ENCODE results near the gene THSD4.
"Not testable (repeated sequence)": the region's sequence is repeated elsewhere in the genome, so short reads cannot be mapped to it uniquely, and the experiment has no call there.

Gene THSD4

DNA sequence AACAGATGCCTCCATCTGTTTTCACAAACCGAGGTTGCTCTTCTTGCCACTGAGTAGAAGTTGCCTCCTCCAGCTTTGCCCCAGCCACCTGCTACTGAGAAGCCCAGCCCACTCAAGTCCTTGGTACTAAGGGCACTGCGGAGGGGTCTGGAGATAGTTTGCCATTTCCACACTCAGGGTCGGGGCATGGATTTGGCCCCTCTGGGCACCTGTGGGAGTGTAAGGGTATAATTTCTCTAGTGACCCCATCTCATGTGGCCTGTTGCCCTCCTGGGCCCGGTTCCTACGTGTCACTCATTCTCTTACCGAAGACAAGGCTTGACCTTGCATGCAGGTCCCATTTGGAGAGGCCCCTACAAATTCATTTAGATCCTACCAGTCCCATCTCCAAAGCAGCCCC is 79.0 kb downstream of the THSD4 start:
- DNase-seq, result no peak

DNA sequence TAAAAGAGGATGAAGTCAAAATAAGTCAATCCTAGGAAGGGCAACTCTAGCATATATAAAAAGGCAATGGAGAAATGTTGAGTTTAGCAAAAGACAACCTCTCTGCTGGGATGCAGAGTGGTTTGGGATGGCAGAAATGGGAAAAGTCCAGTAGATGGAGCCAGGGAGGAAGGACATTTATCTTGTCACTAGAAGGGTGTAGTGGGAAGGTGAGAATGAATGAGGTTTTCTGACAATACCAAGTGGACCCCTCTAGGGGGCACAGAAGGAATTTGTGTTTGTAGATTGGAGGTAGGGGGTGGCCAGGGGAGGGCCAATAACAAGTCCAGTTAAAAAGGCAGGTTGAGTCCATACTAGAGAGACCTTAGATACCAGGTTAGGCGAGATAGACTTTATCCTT is 80.0 kb downstream of the THSD4 start:
- DNase-seq, result no peak

DNA sequence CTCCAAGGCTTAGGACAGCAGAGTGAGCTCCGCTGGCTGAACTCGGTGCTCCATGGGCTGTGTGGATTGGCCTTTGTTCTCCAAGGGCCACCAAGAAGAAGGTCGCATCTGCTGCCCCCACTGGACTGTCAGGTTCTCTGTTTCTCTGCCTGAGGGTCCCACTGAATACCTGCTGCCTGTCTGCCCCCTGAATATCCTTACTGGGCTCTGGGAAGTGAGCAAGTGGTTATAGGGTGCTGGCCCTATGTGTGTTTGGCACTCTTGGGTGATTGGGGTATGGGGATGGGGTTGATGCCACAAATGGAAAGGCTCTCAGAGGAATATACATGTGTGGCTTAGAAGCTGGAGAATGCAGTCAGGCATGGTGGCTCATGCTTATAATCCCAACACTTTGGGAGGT is 82.3 kb downstream of the THSD4 start:
- DNase-seq, result no peak

DNA sequence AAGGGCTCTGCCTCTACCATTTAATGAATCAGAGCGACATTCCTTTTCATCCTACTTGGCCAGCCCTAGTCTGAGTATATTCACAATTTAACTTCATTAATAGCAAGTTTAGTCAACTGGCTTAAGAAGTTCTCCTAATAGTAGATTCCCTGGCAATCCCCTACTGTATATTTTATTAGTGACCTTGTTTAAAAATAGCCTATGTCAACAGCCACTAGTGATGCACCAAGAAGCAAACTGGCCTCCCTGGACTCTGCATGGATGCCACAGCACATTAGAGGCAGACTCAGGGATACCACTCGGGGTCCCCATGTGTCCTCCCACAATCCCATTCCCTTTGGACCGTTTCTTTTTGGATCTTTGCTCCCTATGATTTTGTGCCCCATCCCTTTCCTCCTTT is 83.6 kb downstream of the THSD4 start:
- no peak for DNase-seq

DNA sequence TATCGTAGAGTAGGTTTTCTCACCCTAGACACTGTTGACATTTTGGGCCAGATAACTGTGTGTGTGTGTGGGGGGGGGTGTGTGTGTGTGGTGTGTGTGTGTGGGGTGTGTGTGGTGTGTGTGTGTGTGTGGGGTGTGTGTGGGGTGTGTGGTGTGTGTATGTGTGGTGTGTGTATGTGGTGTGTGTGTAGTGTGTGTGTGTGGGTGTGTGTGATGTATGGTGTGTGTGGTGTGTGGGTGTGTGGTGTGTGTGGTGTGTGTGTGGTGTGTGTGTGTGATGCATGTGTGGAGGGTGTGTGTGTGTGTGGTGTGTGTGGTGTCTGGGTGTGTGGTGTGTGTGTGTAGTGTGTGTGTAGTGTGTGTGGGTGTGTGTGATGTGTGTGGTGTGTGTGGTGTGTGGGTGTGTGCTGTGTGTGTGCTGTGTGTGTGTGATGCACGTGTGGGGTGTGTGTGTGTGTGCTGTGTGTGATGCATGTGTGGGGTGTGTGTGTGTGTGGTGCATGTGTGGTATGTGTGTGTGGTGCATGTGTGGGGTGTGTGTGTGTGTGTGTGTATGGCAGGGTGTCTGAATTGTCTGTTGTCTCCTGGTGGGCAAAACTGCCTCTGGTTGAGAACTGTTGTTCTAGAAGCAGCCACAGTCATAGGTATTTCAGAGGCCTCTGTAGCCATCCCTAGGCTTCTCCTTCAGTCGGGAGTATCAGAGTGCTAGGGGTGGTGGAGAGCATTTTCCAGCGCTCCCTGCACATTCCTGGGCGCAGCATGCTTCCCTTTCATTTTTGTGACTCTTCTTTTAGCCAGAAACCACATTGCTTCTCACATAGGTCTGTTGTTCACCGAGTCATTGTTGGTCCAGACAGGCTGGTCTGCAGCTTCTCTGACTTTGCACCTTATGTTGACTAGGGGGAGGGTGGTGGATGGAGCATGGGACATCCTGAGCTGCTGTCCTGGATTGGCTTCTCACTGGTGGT is 84.4 kb downstream of the THSD4 start:
- no peak for DNase-seq

DNA sequence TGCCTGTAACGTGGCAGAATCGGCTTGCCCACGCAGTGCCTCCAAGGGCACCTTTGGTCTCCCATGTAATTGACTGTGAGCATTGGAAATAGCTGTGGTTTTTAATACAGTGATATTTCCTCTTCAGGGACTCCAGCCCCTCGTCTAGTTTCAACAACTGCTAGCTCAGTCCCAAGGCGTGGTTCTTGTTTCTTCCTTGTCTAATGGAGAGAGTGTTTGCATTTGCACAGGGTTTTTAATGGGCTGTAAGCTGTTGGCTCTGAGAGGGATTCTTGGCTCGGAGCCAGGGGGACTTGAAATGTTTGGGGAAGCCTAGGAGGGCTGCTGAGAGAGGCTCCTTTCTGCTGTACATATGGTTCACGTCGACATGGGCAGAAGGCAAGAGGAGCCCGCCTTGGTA is 86.2 kb downstream of the THSD4 start:
- DNase-seq, result no peak

DNA sequence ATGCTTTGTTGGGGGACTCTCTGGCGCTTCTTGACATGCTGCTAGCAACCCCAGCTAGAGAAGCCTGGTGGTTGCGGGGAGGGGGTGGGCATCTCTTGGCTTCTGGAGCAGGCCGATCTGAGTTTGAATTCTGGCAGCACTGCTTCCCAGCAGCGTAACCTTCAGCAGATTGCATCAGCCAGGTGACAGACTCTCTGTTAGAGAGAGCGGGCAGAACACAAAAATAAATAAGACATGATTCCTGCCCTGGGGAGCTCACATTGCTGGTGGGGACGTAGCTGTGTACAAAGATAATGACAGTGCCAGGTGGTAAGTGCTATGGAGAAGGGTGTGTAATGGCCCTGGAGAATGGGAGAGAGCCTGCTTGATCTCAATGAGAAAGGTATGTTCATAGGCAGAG is 87.4 kb downstream of the THSD4 start:
- no peak for DNase-seq

DNA sequence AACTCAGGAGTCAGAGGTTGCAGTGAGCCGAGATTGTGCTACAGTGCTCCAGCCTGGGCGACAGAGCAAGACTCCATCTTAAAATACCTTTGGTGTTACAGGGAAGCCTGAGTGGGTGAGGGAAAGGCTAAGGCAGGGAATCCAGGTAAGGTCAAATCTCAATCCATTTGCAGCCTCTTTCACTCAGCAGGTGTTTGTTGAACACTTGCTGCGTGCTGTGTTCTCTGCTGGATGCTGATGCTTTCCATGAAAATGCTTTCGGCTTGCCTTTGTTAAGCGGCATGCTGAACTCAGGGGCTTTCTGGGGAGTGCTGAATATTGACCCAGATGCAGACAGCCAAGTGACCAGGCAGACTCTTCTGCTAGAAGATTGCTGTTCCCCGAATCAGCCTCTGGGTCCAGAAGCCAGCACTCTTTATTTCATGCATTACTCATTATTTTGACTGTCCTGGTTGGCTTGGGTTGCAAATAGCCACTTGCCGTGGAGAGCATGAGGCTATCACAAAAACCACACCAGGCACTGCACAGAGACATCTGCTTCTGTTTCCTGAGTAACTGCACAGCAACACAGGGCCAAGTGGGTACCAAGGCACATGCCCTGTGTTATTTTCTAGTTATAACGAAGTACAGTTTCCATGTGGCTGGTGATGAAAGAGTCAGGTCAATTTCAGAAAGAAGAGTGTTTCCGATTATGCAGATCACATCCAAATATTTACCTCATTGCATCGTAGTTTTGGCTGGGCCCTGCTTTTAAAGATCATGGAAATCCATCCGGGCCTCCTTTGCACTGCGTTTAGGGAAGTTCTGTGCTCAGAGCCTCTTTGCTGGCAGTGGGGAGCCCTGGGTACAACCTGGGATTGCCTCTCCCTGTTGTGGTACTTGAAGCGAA is 88.6 kb downstream of the THSD4 start:
- no peak for DNase-seq

DNA sequence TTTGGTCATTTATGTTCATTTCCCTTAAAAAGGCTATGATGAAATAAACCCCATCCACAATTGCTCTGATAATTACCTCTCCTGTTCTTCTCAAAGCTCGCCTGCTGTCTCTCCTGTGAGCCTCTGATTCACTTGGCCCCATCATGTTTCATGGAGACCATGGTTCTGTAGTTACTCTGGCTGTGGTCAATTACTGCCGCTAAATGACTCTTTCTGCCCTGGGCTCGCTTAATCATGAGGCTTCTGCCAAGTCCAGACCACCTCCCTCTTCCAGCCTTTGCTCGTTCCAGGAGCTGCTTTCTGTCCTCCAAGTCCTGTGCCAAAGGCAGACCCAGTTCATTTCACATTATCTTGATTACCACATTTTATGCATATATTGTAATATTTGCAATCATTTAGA is 91.9 kb downstream of the THSD4 start:
- no peak for DNase-seq

DNA sequence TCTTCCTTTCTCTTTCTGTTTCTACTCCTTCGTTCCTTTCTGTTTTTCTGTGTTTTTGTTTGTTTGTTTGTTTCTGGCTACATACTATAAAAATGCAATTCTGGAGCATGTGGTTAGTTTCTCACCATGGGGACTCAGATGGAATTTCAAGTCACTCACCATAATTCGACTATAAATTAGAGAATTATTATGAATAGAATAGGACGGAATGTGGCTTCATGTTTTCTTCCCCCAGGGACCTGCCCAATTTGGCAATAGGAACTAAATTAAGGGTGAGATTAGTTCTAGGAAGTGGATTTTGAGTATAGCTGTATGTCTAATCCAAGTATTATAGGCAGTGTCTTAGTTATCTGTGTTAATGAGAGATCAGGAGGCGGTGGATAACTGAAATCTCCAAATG is 96.9 kb downstream of the THSD4 start:
- no peak for DNase-seq

DNA sequence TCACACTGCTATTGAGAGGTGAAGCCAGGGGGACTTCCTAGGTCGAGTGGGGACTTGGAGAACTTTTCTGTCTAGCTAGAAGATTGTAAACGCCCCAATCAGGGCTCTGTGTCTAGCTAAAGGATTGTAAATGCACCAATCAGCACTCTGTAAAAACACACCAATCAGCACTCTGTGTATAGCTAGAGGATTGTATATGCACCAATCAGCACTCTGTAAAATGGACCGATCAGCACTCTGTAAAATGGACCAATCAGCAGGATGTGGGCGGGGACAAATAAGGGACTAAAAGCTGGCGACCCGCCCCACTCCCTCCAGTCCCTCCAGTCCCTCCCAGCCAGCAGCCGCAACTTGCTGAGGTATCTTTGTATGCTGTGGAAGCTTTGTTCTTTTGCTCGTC is 98.7 kb downstream of the THSD4 start:
- not testable (repeated sequence) for DNase-seq

DNA sequence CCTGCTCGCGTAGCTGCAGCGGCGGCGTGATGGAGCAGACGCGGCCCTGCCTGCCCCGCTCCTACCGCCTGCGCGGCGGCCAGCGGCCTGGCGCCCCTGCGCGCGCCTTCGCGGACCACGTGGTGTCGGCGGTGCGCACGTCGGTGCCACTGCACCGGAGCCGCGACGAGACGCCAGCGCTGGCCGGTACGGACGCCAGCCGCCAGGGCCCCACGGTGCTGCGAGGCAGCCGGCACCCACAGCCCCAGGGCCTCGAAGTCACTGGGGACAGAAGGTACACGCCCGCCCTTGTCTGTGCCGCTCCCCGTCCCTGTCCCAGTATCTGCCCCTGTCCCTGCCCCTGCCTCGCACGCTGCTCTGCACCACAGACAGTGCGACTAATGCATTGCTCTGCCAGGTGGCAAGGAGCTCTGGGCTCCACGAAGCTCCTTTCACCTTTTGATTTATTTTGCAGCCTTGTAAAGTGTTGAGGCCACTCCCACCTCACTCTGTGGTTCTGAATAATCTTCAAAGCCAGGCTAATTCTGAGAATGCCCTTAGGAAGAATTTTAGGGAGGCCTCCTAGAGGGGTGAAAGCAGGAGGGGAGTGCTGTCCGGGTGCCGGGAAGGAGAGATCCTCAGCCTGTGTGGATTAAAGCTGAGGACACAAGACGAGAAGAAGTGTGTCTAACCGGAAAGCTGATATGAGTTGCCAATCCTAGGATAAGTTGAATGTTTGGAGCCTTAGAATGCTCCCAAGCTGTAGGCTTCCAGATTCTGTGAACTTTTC is 100.0 kb downstream of the THSD4 start:
- DNase-seq, result no peak

DNA sequence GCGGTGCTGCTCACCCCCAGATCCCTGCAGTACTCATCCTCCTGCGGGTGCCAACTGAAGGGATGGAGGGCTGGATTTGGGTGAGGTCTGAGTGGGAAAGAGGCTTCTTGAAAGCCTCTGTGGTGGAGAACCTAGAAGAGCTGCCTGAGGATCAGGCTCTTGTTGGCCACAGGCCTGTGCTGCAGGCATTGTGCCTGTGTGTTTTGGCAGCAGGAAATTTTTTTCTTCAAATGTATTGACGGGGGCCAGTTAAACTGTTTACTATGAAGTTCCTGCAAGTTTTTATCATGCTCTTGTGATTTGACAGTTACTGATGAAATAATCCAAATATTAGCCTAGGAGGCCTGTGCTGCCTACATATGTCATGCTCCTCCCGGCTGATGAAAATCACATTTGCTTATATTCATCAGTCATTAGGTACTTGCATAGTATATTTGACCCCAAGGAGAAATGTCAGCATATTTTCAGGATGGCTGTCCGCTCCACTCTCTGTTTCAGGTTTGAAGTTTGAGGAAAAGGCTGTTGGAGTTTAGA is 103.1 kb downstream of the THSD4 start:
- no peak for DNase-seq

DNA sequence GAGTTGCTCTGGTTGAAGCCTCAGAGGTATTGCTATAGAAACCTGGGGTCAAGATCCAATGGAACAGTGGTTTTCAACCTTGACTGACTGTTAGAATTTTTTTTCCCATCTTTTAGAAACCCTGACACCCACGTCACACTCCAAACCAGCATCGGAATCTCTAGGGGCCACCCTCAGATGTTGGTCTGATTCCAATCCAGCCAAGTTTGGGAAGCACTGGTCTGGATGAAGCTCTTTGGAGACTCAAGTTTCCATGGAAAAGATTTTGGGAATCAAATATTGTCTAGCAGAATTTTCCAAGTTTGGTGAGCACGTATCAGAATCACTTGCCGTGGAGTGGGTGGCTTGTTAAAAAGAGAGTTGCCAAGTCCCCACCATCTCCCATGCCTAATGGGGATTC is 103.8 kb downstream of the THSD4 start:
- DNase-seq, result no peak

DNA sequence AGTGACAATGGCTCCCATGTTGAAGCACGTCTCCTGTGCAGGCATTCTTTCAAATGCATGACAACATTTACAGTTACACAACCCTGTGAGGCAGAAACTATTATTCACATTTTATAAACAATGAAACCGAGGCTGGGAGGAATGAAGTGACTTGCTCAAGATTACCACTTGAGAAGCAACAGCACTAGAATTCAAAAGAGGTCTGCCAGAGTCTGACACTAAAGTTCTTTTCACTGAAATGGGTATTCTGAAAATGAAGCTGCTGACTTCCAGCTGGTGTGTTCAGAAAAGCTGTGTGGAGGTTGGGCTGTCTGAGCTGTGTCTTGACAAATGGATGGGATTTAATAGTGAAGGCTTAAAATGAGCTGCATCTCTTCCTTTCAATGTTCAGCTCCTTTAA is 104.4 kb downstream of the THSD4 start:
- no peak for DNase-seq

DNA sequence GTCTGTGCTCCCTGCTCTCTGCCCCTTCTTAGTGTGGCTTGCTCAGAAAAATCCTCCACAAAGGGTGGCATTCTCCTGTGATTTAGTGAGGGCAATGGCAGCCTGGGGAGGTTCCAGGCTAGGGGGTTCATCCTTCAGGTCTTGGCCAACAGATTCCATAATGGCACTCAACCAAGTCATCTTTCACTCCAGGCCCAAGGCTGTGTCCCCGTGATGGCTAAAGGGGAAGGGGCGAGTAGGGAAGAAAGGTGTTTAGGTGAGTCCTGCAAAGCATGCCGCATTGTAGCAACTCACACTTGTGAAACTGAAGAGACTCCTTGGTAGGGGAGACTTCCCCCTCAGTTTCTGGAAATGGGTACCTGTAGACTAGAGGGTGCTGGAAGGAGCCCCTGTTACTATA is 105.6 kb downstream of the THSD4 start:
- no peak for DNase-seq

DNA sequence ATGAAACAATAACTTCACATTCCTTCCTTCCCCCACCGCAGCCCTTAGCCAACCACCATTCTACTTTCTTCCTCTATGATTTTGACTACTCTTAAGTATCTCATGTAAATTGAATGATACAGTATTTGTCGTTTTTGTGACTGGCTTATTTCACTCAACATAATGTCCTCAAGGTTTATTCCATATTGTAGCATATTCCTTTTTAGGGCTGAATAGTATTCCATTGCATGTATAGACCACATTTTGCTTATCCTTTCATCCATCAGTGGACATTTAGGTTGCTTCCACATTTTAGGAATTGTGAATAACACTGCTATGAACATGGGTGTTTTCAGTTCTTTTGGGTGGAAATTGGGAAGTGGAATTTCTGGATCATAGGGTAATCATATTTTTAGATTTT is 106.1 kb downstream of the THSD4 start:
- no peak for DNase-seq

DNA sequence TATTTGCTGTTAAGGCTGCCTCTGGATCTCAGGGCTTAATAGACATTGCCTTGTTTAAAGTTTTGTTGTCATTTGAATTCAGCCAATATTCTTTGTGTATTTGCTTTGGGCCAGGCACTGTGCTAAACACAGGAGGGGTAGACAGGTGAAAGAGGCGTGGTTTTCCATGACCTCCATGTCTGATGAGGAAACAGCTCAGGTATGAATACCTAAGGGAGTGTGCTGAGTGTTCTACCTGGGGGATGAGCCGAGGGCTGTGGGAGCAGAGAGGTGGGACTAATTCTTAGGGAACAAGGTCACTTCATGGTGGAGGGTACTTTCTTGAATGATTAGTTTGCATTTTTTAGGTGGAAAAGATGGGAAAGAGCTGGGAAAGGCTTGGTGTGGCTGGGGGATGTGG is 108.2 kb downstream of the THSD4 start:
- DNase-seq, result no peak

DNA sequence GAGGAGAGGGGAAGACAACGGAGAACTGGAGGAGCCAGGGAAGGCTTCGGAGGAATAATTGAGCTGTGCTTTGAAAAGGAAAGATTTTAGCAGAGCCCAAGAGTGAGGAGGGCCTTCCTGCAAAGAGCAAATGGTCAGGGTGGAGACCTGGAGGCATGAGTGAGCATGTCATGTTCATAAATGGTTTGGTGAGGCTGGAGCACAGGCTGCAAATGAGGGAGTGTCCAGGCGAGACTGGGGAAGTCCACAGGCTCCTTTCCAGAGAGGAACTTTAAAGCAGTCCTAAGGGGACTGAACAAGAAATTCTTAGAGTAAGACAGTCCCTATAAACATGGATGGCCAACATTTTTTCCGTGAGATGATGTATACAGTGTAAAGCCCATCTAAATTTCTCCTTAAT is 108.8 kb downstream of the THSD4 start:
- no peak for DNase-seq

DNA sequence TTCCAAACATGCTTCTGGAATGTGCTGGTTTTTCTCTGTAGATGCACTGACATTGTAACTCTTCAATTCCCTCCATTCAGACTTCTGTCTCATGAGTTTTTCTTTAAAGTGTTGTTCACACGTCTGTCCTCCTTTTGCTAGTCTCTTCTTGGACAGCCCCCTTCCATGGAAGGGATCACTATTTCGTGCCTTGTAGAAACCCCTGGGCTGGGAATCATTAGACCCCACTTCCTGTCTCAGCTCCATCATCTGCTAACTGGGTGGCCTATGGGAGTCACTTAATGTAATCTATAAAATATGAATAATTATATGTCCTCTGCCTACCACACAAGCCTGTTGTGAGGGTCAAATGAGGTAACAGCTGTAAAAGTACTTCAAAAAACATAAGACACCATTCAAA is 110.6 kb downstream of the THSD4 start:
- no peak for DNase-seq

DNA sequence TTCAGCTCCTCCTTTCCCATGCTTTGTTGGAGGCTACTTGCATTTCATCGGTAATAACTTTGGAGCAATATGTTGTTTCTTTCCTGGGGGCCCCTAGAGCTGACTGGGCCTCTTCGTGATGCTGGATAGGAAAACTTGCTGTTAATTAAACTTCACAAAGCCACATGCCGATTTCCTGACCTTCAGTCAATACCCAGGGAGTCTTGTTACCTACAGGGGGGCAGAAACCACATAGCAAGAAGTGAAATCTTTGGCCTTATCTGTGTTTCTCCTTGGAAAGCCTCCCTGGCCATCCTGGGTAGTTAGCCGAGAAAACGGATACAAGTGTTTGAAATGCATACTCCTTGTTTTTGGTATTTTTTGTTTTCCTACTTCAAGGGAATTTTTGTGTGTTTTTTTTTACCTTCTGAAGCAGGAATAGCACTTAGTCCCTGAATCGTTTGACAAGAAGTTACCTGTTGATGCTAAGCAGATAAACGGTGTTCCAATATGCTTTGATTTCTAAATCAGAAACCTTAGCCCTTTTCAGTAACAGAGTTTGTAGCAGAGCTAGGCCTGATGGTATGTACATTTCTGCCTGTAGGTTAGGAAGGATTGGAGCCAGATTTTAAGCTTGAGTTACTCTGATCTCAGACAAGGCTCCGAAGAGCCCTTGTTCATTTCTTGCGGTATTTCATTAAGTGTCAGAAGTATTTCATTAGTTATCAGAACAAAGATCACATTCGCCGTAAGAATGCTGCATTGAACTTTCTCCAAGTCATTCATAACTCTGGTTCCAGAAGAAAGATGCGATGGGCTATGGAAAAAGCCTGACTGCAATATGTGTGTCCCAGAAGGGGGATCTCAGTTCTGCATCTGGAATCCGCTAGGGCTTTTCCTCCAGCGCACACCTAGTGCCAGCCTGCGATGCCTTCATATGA is 111.5 kb downstream of the THSD4 start:
- DNase-seq, result no peak

DNA sequence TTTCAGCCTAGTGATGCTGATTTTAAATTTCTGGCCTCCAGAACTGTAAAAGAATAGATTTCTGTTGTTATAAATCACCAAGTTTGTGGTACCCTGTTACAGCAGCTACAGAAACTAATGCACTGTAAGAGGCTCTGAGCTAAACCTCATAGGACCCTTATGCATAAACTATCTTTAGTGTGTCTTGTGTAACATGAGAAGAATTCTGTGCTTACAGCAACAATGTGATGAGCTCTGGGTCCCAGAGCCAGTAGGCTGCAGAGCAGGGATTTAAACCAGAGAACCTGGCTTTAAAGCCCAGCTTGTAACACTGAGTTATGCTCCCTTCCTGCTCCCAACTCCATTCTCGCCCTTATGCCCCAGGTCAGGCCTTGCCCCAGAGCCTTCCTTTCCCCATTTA is 113.1 kb downstream of the THSD4 start:
- no peak for DNase-seq
